Testis (tissue), 2 donors: ENCODE data around the gene TMEM109.

Source experiments
- CTCF ChIP-seq, 3 experiments: fragments of 450-650 bp in 2 of 3; fragments of 200-600 bp in 1 of 3; sonication (generic) in 1 of 3; IDR thresholded peaks; one replicate each; pipeline ENCODE4 v1.5.1; 2016 to 2019; ENCODE audit warnings: antibody characterized with exemption in 3 of 3, mild to moderate bottlenecking in 2 of 3, moderate library complexity in 1 of 3
- POLR2A ChIP-seq: fragments of 450-650 bp; IDR thresholded peaks from one replicate; pipeline ENCODE4 v1.6.1; 2017; ENCODE audit warnings: antibody characterized with exemption, mild to moderate bottlenecking, moderate library complexity

- TF ChIP-seq POLR2A = no peak
- no peak for TF ChIP-seq CTCF (IDR thresholded peaks at IDR 0.05)
These were observed 45.1 kb upstream of the TMEM109 start for GRCh38 chr11:60868682-60869450.
